HG03066 (cell line): Measurements from ENCODE around the gene NBL1.

Source experiments
- ATAC-seq: cut with Tn5 transposase; IDR thresholded peaks from one replicate; pipeline ENCODE4 v1.9.1; 2021; ENCODE audit warnings: low read depth; ENCODE audit not compliant: unreplicated experiment

The NBL1 gene

GRCh38 chr1:19664453-19665185, 20.5 kb downstream of the NBL1 start, which contains the start of gene HTR6:
HTR6 (plus strand) TSS chr1:19664875; CDS start chr1:19665754, 879 bp downstream.
- ATAC-seq, result no peak

DNA sequence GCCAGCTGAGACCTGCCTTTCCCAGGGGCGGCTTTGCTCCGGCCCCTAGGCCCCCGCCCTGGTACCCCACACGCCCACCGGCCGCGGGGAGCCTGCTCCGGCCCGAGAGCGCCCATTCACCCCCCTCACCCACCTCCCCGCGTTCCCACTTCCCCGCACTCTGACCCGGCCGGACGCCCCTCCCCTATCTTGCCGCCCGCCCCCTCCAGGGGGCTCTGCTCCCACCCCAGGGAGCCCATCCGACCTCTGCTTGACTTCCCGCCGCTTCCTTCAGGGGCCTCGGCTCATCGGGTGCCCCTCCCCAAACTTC, 21.0 kb downstream of the NBL1 start:
- ATAC-seq, result no peak

- ATAC-seq, result no peak
Measured at GRCh38 chr1:19665496-19666465, 21.7 kb downstream of the NBL1 start.

GRCh38 chr1:19668888-19669287, 24.8 kb downstream of the NBL1 start:
- ATAC-seq, result no peak

DNA sequence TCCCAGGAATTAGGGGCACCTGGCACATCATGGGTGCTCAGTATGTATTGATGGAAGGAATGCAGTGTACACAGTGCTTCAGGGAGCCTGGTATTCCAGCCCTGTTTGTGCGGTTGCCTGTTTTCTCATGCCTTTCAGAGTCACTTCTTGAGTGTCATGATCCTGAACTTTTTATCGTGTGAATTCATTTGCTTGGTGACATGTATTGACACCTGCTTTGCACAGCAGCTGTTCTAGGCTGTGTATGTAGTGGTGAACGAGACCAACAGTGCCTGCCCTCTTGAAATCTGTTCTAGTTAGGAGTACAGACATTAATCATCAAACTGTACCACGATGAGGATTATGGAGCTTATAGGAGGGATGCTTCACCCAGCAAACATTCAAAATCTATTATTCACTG, 26.7 kb downstream of the NBL1 start:
- no peak for ATAC-seq

DNA sequence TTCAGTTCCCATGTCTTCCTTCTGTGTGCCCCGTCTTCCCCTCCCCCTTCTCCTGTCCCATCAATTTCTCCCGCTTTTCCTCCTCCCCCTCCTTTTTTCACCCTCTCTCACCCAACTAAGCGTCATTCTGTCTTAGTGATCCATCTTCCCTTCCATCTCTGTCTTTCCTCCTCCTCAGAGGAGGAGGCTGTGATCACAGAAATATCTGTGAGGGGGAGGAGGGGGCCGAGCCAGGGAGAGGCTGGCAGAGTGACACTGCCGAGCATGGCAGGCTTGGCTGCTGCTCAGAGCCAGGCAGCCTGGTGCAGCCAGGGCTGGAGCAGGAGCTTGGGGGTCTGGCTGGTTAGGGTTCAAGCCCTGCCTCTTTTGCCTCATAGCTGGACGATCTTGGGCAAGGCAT, 28.1 kb downstream of the NBL1 start:
- ATAC-seq, result no peak

DNA sequence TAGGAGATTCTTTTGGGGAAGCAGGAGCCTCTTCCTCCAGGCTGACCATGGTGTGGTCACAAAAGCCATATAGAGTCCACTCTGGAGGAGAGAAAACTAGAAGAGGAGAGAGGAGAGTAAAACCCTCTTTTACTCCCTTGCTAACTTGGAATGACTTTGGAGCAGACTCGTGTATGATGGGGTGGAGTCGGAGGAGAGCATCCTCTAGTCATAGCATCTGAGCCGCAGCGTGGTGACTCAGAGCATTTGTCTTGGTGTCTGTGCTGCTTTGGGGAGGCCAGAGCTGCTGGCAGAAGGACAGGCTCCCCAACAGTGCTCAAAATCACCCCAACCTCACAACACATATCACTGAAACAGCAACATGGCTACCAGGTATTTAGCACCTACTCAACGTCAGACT, 31.7 kb downstream of the NBL1 start:
- ATAC-seq, result no peak

GRCh38 chr1:19676438-19676922, 32.4 kb downstream of the NBL1 start:
- ATAC-seq, result no peak

DNA sequence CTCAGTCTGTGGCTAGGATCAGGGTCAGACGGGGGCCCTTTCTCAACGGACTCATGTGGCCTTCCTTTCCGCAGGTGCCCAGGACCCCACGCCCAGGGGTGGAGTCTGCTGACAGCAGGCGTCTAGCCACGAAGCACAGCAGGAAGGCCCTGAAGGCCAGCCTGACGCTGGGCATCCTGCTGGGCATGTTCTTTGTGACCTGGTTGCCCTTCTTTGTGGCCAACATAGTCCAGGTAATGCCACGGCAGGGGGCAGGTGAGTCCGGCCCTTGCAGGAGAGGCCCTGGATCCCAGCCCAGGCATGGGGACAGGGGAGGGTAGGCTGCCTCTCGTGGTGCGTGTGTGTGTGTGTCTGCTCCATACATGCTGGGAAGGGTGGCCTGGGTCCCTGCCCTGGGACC, 34.4 kb downstream of the NBL1 start:
- ATAC-seq, result no peak

DNA sequence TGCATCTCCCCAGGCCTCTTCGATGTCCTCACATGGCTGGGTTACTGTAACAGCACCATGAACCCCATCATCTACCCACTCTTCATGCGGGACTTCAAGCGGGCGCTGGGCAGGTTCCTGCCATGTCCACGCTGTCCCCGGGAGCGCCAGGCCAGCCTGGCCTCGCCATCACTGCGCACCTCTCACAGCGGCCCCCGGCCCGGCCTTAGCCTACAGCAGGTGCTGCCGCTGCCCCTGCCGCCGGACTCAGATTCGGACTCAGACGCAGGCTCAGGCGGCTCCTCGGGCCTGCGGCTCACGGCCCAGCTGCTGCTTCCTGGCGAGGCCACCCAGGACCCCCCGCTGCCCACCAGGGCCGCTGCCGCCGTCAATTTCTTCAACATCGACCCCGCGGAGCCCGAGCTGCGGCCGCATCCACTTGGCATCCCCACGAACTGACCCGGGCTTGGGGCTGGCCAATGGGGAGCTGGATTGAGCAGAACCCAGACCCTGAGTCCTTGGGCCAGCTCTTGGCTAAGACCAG, 34.9 kb downstream of the NBL1 start:
- ATAC-seq, result no peak

DNA sequence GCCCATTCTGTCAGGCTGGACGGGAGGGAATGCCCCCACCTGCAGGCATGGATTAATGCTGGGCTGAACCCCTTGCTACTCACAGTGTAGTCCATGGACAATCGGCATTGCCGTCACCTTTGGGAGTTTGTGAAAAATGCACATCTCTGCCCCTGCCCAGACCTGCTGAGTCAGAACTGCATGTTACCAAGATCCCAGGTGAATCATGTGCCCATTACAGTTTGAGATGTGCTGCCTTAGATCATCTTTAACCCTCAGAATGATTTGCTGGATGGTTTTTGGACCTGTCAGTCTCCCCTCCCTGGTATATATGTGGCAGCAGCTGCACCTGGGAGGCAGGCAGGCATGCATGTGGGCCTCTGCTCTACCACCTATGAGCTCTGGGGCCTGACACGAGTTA, 35.6 kb downstream of the NBL1 start:
- ATAC-seq, result no peak

GRCh38 chr1:19680644-19681043, 36.5 kb downstream of the NBL1 start:
- ATAC-seq, result no peak

- ATAC-seq, result no peak
Measured at GRCh38 chr1:19682257-19682656, 38.1 kb downstream of the NBL1 start.

GRCh38 chr1:19682901-19683300, 38.8 kb downstream of the NBL1 start:
- no peak for ATAC-seq

DNA sequence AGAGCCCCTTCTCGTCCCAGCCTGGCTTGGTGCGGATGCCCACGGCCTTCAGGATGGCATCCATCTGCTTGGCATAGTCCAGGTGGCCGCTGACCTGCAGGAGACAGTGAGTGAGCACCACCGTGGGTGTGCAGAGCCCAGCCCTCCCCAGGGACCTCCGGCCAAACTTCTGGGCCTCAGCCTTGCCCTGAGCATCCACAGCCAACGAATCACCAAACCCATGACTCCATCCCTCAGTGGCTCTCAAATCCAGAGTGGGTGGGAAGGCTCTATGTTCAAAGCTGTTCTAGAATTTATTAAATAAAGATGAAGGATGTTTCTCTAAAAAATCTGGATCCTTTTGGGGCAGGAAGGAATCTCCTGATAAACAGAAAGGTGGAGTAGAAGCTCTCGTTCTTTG, 39.2 kb downstream of the NBL1 start:
- ATAC-seq, result no peak

DNA sequence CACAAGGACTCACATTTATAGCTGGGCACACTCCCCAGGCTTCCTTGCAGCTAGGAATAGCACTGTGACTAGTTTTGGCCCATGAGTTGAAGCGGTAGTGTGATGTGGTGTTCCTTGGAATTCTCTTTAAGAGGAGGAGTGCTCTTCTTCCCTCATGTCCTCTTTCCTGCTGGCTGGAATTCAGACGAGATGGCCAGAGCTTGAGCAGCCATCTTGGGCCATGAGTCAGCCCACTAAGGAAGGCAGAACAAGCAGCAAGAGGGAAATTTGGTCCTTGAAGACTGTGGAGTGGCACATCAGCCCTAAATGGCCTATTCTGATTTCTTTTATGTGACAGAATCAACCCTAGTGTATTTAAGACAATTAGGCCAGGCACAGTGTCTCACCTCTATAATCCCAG, 40.6 kb downstream of the NBL1 start:
- ATAC-seq, result no peak

DNA sequence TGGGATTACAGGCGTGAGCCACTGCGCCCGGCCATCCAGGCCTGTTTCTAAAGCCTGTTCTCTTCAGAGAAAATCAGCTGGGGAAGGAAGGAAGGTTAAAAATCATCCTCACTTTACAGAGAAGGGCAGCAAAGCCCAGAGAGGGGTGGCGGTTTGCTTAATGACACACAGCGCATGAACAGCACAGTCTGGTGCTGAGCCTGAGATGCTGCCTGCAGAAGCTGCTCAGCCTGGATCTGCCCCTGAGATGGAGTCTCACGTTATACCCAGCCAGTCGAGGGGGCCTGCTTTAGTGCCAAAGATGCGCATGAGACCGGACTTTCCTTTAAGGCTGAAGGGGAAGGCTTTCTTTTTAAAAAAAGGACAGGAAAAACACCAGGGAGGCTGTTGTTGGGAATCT, 41.9 kb downstream of the NBL1 start:
- ATAC-seq, result no peak

DNA sequence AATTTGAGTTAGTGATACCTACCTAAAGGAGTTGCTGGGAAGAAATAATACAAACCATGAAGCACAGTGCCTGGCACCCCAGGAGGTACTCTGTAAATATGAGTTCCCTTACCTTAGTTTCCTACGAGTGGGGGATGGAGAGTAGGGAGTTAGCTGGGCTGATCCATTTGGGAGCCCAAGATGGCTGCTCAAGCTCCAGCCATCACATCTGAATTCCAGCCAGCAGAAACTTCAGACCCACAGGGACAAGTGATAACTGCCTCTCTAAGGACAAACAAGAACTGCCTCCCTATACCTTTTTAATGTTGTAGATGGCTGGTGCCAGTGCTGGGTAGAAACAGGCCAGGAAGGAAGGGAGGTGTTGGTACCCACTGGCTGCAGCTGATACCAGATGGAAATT, 43.3 kb downstream of the NBL1 start:
- no peak for ATAC-seq

- no peak for ATAC-seq
Measured at GRCh38 chr1:19688041-19688842, 44.1 kb downstream of the NBL1 start.

DNA sequence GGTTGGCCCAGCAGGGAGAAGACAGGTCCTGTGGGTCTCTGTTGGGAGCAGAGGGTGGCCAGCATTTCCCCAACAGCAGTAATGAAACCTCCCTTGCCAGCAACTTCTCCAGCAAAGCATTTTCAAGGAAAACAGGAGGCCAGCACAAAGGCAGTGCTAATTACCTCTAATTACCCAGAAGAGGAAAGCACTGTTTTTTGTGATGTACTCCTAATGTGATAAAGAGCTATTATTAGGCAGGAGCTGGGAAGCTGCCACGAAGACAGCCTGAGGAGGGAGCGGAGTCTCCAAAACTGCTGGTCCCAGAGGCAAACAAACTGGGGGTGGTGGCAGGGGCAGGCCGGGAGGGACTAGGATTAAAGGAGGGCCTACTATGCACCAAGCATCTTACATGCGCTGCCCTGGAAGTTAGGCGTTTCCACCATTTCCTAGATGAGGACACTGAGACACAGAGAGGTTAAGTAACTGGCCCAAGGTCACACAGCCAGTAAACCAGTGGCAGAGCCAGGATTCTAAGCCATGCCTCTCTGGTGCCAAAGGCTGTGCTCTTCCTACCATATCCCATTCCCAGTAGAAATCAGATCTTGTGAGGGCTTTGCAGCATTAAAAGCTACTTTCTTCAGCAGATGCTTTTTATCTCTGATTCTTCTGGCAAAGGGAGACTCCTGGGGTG, 45.1 kb downstream of the NBL1 start:
- ATAC-seq, result no peak
